SH-SY5Y (cell line): Measurements from ENCODE around the gene SGF29.

ENCODE experiments used
- GATA2 ChIP-seq: IDR thresholded peaks from 2 replicates; pipeline ENCODE4 v1.6.1; 2011; ENCODE audit warnings: mild to moderate bottlenecking, low read depth, low read length
- GATA3 ChIP-seq: IDR thresholded peaks from 2 replicates; pipeline ENCODE4 v1.6.1; 2011; ENCODE audit warnings: low read depth, mild to moderate bottlenecking, low read length, moderate library complexity

DNA sequence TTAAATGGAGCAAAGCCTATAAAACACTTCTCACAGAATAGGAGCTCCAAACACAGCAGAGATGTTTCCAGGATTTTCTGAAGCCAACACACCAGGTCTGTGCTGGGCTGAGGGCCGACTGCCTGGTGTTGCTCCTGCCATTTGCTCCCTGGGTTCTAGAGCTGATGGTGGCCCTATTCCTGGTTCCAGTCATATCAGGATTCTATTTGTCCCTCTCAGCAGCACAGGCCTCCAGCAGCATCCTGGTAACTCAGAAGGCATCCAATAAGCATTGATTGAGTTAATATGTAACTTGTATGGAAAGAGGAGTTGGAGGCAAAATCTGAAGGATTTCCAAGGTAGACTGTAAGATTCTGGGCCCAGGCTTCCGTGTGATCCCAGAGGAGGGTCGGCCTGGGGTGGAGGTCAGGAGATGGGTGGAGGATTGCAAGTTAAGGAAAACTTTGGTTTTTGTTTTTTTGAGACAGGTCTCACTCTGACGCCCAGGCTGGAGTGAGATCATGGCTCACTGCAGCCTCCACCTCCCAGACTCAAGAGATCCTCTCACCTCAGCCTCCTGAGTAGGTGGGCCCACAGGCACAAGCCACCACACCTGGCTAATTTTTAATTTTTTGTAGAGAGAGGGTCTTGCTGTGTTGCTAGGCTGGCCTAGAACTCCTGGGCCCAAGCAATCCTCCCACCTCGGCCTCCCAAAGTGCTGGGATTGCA is 20.6 kb upstream of the SGF29 start:
- TF ChIP-seq GATA3 (no peak), GATA2 (no peak)
